HepG2 (cell line): ENCODE results near the gene RNF125. TPM values are rescaled to one million over a fixed set of nuclear protein-coding genes. Genes with fewer than 3 reads are reported as not detected.

Experiments used
- HDAC2 ChIP-seq: sonication (generic); formaldehyde crosslinking; IDR thresholded peaks from 2 replicates; pipeline ENCODE4 v1.4.0; 2020; ENCODE audit warnings: missing genetic modification reagents
- IKZF4 ChIP-seq: sonication (generic); formaldehyde crosslinking; IDR thresholded peaks from 2 replicates; pipeline ENCODE4 v1.5.1; 2020; ENCODE audit warnings: borderline replicate concordance, mild to moderate bottlenecking, low read depth, missing genetic modification reagents; ENCODE audit errors: not compliant biosample characterization
- IRX3 ChIP-seq: sonication (generic); formaldehyde crosslinking; IDR thresholded peaks from 2 replicates; pipeline ENCODE4 v1.8.1; 2023; ENCODE audit warnings: mild to moderate bottlenecking, low read depth, missing genetic modification reagents, borderline replicate concordance
- NFE2 ChIP-seq: sonication (generic); formaldehyde crosslinking; IDR thresholded peaks from 2 replicates; pipeline ENCODE4 v1.4.0; 2020; ENCODE audit warnings: missing genetic modification reagents
- POLR2G ChIP-seq: fragments of 200-400 bp; formaldehyde crosslinking; IDR thresholded peaks from 2 replicates; pipeline ENCODE4 v1.6.1; 2018; ENCODE audit warnings: mild to moderate bottlenecking, low read depth, low read length, moderate library complexity
- SIN3B ChIP-seq: fragments of 150-350 bp; IDR thresholded peaks from 2 replicates; pipeline ENCODE4 v1.6.1; 2014; ENCODE audit warnings: low read length
- SMARCC2 ChIP-seq: fragments of 450-650 bp; IDR thresholded peaks from 2 replicates; pipeline ENCODE4 v1.6.1; 2017; ENCODE audit warnings: antibody characterized with exemption, mild to moderate bottlenecking
- ZFP36L2 ChIP-seq: sonication (generic); formaldehyde crosslinking; IDR thresholded peaks from 2 replicates; pipeline ENCODE4 v1.4.0; 2020; ENCODE audit warnings: missing genetic modification reagents
- ZMYM4 ChIP-seq: sonication (generic); formaldehyde crosslinking; IDR thresholded peaks from 2 replicates; pipeline ENCODE4 v1.8.1; 2023; ENCODE audit warnings: mild to moderate bottlenecking, missing genetic modification reagents
- ZNF160 ChIP-seq: sonication (generic); formaldehyde crosslinking; IDR thresholded peaks from 2 replicates; pipeline ENCODE4 v1.8.0; 2022; ENCODE audit warnings: mild to moderate bottlenecking, inconsistent platforms, missing genetic modification reagents
- ZNF3 ChIP-seq: IDR thresholded peaks from 2 replicates; pipeline ENCODE4 v1.7.0; 2017; ENCODE audit warnings: inconsistent platforms
- ZNF343 ChIP-seq: sonication (generic); formaldehyde crosslinking; IDR thresholded peaks from 2 replicates; pipeline ENCODE4 v1.4.0; 2020; ENCODE audit warnings: mild to moderate bottlenecking, missing genetic modification reagents
- ZNF484 ChIP-seq: sonication (generic); formaldehyde crosslinking; IDR thresholded peaks from 2 replicates; pipeline ENCODE4 v1.5.1; 2020; ENCODE audit warnings: mild to moderate bottlenecking, low read depth, missing genetic modification reagents, borderline replicate concordance
- ZNF772 ChIP-seq: sonication (generic); formaldehyde crosslinking; IDR thresholded peaks from 2 replicates; pipeline ENCODE4 v1.5.0; 2020; ENCODE audit warnings: mild to moderate bottlenecking, missing genetic modification reagents
- polyA plus RNA-seq, 8 experiments: library from polyadenylated mRNA; depleted of rRNA in 3 of 8; stranded (reverse) in 7 of 8; unstranded in 1 of 8; fragments of >200 nt; fragmentation: Illumina TruSeq in 4 of 8; extraction: Trizol in 4 of 8; gene quantifications; 2 replicates each; pipeline versions ENCODE4 v1.2.1 to v1.2.3, GENCODE V29; 2011 to 2016; ENCODE audit warnings: low read depth in 4 of 8, missing spikeins in 1 of 8, mixed read lengths in 1 of 8; ENCODE audit not compliant: insufficient read depth in 1 of 8
- total RNA-seq, 5 experiments: library from RNA; depleted of rRNA; stranded (reverse); fragments of >200 nt; fragmentation: Illumina TruSeq; extraction: Trizol; gene quantifications; 2 replicates each; pipeline ENCODE4 v1.2.3, GENCODE V29; 2016; ENCODE audit warnings: low read depth in 1 of 5
- TF ChIP-seq, protein P1 (sequence below): sonication (generic); formaldehyde crosslinking; IDR thresholded peaks from 2 replicates; pipeline ENCODE4; 2020; ENCODE audit warnings: missing genetic modification reagents, mild to moderate bottlenecking, borderline replicate concordance
- TF ChIP-seq, protein P2 (sequence below): sonication (generic); formaldehyde crosslinking; IDR thresholded peaks from 2 replicates; pipeline ENCODE4 v1.5.0; 2020; ENCODE audit warnings: mild to moderate bottlenecking, missing genetic modification reagents, borderline replicate concordance
- TF ChIP-seq, protein P3 (sequence below), 2 experiments: sonication (generic) in 1 of 2; formaldehyde crosslinking in 1 of 2; IDR thresholded peaks; 2 replicates each; pipeline versions ENCODE4 v1.6.1 to v1.9.0; 2014 to 2022; ENCODE audit warnings: antibody characterized with exemption in 1 of 2, borderline replicate concordance in 1 of 2, inconsistent platforms in 1 of 2, low read depth in 1 of 2, missing genetic modification reagents in 1 of 2

Gene RNF125
- total and polyA plus RNA-seq, 2 of the 13 experiments (the other 11 are each of a cell fraction or from before 2014, with no cell fraction given), result 0.58 to 1.8 TPM

DNA sequence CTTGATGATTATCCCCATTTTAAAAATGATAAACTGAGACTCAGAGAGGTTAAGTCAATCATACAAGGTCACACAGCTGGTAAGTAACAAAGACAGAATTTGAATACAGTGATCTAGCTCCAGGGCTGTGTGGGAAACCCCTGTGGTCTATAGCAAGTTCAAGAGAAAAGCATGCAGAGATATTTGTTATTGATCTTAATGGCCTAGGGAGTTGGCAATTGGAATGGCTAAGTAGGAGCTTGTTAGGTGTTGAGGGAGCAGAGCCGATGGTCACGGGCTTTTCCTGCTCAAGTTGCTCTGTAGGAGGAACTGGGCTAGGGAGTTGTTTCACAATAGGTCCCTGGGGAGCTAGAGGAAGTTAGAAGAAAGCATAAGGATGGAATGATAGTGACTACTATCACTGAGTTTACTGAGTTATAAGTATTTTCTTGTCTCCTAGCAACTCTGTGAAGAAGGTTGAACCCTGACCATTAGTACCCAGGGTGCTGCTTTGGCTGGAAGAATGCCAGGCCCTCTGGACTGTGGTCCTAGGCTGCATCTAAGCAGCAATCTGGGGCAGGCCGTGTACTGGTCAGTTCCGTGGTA, 30.0 kb downstream of the RNF125 start (continued):
- TF ChIP-seq, protein P1, sequence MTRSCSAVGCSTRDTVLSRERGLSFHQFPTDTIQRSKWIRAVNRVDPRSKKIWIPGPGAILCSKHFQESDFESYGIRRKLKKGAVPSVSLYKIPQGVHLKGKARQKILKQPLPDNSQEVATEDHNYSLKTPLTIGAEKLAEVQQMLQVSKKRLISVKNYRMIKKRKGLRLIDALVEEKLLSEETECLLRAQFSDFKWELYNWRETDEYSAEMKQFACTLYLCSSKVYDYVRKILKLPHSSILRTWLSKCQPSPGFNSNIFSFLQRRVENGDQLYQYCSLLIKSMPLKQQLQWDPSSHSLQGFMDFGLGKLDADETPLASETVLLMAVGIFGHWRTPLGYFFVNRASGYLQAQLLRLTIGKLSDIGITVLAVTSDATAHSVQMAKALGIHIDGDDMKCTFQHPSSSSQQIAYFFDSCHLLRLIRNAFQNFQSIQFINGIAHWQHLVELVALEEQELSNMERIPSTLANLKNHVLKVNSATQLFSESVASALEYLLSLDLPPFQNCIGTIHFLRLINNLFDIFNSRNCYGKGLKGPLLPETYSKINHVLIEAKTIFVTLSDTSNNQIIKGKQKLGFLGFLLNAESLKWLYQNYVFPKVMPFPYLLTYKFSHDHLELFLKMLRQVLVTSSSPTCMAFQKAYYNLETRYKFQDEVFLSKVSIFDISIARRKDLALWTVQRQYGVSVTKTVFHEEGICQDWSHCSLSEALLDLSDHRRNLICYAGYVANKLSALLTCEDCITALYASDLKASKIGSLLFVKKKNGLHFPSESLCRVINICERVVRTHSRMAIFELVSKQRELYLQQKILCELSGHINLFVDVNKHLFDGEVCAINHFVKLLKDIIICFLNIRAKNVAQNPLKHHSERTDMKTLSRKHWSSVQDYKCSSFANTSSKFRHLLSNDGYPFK, result no peak
- no peak for TF ChIP-seq IKZF4
- no peak for TF ChIP-seq ZNF772 (CRISPR knock-in tag)
- no peak for TF ChIP-seq SIN3B
- TF ChIP-seq SMARCC2, result no peak
- no peak for TF ChIP-seq NFE2 (CRISPR knock-in tag)
- TF ChIP-seq ZNF160 (CRISPR knock-in tag), result no peak
- TF ChIP-seq ZNF343 (CRISPR knock-in tag), result no peak
- no peak for TF ChIP-seq IRX3
- TF ChIP-seq HDAC2 (CRISPR knock-in tag), result no peak
- TF ChIP-seq POLR2G, result no peak
- TF ChIP-seq, protein P2, sequence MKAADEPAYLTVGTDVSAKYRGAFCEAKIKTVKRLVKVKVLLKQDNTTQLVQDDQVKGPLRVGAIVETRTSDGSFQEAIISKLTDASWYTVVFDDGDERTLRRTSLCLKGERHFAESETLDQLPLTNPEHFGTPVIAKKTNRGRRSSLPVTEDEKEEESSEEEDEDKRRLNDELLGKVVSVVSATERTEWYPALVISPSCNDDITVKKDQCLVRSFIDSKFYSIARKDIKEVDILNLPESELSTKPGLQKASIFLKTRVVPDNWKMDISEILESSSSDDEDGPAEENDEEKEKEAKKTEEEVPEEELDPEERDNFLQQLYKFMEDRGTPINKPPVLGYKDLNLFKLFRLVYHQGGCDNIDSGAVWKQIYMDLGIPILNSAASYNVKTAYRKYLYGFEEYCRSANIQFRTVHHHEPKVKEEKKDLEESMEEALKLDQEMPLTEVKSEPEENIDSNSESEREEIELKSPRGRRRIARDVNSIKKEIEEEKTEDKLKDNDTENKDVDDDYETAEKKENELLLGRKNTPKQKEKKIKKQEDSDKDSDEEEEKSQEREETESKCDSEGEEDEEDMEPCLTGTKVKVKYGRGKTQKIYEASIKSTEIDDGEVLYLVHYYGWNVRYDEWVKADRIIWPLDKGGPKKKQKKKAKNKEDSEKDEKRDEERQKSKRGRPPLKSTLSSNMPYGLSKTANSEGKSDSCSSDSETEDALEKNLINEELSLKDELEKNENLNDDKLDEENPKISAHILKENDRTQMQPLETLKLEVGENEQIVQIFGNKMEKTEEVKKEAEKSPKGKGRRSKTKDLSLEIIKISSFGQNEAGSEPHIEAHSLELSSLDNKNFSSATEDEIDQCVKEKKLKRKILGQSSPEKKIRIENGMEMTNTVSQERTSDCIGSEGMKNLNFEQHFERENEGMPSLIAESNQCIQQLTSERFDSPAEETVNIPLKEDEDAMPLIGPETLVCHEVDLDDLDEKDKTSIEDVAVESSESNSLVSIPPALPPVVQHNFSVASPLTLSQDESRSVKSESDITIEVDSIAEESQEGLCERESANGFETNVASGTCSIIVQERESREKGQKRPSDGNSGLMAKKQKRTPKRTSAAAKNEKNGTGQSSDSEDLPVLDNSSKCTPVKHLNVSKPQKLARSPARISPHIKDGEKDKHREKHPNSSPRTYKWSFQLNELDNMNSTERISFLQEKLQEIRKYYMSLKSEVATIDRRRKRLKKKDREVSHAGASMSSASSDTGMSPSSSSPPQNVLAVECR (CRISPR knock-in tag), result no peak
- TF ChIP-seq ZFP36L2 (CRISPR knock-in tag), result no peak
- no peak for TF ChIP-seq ZNF3 (CRISPR knock-in tag)
- TF ChIP-seq ZNF484 (CRISPR knock-in tag), result no peak
- TF ChIP-seq, protein P3, sequence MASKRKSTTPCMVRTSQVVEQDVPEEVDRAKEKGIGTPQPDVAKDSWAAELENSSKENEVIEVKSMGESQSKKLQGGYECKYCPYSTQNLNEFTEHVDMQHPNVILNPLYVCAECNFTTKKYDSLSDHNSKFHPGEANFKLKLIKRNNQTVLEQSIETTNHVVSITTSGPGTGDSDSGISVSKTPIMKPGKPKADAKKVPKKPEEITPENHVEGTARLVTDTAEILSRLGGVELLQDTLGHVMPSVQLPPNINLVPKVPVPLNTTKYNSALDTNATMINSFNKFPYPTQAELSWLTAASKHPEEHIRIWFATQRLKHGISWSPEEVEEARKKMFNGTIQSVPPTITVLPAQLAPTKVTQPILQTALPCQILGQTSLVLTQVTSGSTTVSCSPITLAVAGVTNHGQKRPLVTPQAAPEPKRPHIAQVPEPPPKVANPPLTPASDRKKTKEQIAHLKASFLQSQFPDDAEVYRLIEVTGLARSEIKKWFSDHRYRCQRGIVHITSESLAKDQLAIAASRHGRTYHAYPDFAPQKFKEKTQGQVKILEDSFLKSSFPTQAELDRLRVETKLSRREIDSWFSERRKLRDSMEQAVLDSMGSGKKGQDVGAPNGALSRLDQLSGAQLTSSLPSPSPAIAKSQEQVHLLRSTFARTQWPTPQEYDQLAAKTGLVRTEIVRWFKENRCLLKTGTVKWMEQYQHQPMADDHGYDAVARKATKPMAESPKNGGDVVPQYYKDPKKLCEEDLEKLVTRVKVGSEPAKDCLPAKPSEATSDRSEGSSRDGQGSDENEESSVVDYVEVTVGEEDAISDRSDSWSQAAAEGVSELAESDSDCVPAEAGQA (IDR thresholded peaks at IDR 0.05; ENCODE audit: low read depth), result no peak
- TF ChIP-seq, protein P3 (CRISPR knock-in tag; IDR thresholded peaks at IDR 0.05; ENCODE audit: borderline replicate concordance), result no peak
- TF ChIP-seq ZMYM4 (CRISPR knock-in tag), result peak; percentile 30; the same call in 1 of the 2 replicates
